ENCODE measurements around the gene CA5B. TPM values are rescaled to one million over a fixed set of nuclear protein-coding genes. Genes with fewer than 3 reads are reported as not detected.
"Not testable (repeated sequence)": the region's sequence is repeated elsewhere in the genome, so short reads cannot be mapped to it uniquely, and the experiment has no call there.

The CA5B gene
- total RNA-seq: 10 to 100 TPM in 1 of 2 donors, 1 to 10 TPM in 1; 8.9 to 10.5 TPM
- long read RNA-seq: 0 reads

GRCh38 chrX:15737959-15738902 is at the start of gene CA5B:
CA5B (plus strand) TSS chrX:15738270; CDS start chrX:15750024, 11,754 bp downstream.
- DNase-seq (peak; percentile 94), ATAC-seq (peak; percentile 99 to 100)
- intact Hi-C loops (cut with DNase I): no loop called here

DNA sequence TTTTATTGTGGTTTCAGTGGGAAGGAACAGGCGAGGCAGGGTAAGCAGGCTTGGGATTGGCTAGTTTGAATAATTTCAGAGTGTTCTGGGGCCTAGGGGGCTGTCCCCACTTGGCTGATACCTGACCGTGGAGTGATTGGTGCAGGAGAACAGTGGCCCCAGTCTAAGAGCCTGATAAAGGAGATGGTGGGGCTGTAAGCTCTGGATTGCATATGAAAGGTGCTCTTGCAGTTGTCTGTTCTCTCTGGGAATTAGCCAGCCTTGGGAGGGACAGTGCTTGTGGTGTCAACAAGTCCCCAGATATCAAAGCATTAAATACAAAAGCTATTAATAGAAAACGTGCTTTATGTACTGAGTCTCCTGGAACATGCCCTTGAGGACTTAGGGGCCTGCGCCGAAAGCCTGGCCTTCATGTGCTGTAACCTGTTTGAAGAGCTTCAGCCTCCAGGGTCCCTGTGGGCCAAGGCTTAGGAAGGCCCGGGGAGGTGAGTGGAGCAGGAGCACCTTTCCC is 43.1 kb upstream of the CA5B start:
- intact Hi-C loops (cut with DNase I): no loop called here

DNA sequence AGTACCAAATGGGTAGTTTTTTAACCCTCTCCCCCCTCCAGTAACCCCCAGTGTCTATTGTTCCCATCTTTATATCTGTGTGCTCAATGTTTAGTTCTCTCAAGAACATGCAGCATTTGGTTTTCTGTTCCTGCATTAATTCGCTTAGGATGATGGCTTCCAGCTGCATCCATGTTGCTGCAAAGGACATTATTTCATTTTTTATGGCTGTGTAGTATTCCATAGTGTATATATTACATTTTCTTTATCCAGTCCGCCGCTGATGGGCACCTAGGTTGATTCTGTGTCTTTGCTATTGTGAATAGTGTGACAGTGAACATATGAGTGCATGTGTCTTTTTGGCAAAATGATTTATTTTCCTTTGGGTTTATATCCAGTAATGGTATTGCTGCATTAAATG is 41.6 kb upstream of the CA5B start:
- no peak for DNase-seq
- no peak for ATAC-seq
- intact Hi-C loops (cut with DNase I): no loop called here

More for the DNA sequence above, 43.1 kb upstream of the CA5B start:
- ATAC-seq (peak; percentile 59 to 63), DNase-seq (no peak)

DNA sequence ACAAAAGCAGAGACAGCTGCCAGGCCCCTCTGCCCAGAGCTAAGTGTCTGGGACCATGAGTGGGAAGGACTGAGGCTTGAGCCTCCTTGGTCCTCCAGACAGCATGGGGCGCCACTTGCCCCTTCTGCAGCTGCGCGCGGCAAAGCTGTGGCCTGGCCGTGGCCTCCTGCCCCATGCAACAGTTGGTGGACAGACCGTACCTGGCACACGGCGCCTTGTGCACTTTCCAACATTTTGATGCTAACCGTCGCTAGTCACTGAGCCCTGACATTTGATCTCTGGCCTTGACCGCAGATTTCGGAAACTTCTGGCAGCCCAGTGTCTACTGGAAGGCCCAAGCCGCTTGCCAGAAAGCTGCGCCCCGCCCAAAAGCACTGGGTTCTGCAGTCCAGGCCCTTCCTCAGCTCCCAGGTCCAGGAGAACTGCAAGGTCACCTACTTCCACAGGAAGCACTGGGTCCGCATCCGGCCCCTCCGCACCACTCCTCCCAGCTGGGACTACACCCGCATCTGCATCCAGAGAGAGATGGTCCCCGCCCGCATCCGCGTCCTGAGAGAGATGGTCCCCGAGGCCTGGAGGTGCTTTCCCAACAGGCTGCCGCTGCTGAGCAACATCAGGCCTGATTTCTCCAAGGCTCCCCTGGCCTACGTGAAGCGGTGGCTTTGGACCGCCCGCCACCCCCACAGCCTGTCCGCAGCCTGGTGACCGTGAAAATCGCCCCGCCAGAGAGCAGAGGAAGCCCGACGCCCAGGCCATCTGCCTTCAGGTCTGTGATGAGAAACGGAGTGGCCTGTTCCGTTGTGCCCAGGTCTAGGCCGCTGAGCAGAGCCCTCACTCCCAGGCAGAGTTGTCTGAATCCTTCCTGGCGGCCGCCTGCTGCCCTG is 35.3 kb upstream of the CA5B start:
- intact Hi-C loops (cut with DNase I): no loop called here
- DNase-seq: no peak
- ATAC-seq: no peak

DNA sequence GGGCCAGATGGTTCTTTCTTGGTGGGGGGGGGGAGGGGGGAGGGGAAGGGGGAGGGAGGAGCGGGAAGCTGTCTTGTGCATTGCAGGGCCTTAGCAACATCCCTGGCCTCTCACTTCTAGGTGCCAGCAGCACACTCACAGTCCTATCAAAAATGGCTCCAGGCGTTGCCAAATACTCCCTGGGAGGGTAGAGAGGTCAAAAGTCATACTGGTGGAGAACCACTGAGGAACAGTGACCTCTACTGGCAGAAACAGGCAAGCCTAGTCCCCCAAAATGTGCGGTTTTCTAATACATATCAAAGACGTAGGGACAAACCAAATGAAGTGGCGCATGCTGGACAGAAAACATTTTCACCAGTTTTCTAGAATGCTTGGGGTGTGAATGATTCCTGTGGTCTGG is 34.3 kb upstream of the CA5B start:
- intact Hi-C loops (cut with DNase I); DNase-seq: not testable (repeated sequence)
- ATAC-seq: peak; percentile 34 to 37

DNA sequence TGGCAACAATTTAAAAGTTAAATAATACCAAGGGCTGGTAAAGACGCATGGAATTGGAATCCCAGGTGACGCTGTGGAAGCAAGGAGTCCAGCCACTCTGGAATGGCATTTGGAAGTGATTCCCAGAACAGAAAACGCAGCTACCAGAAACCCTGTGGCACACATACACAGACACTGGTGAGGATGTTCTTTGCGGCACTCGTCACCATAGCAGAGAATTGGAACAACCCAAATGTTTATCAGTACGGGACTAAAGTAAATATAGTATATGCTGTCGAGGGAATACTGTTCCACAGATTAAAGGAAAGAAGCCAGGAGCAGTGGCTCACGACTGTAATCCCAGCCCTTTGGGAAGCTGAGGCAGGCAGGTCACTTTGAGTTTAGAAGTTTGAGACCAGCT is 33.8 kb upstream of the CA5B start:
- intact Hi-C loops (cut with DNase I); DNase-seq; ATAC-seq: not testable (repeated sequence)

DNA sequence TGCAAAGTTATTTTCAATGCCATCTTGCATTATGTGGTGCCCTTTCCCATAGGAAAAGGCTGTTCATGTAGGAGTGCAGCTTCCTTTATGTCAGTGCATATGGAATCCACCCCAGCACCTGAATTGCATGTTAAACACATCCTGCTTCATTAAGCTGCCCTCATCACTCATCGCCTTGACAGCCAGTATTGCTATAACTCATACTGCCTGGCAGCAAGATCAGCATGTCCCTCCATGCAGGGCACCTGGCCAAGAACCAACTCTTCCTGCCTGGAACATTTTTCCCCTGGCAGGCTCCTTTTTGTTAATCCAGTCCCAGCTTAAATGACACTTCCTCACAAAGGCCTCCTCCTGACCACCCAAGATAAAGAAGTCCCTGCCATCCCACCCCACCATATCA is 23.5 kb upstream of the CA5B start:
- peak; percentile 55 to 60 for ATAC-seq
- intact Hi-C loops (cut with DNase I): no loop called here
- peak; percentile 37 for DNase-seq

- DNase-seq (no peak), ATAC-seq (no peak)
- intact Hi-C loops (cut with DNase I): no loop called here
These were observed 19.6 kb upstream of the CA5B start for GRCh38 chrX:15718283-15718970.

GRCh38 chrX:15719324-15719968 is 18.6 kb upstream of the CA5B start:
- ATAC-seq (no peak), DNase-seq (no peak)
- intact Hi-C loops (cut with DNase I): no loop called here

- DNase-seq (no peak), ATAC-seq (no peak)
- intact Hi-C loops (cut with DNase I): no loop called here
These were observed 16.2 kb upstream of the CA5B start for GRCh38 chrX:15721911-15722310.

DNA sequence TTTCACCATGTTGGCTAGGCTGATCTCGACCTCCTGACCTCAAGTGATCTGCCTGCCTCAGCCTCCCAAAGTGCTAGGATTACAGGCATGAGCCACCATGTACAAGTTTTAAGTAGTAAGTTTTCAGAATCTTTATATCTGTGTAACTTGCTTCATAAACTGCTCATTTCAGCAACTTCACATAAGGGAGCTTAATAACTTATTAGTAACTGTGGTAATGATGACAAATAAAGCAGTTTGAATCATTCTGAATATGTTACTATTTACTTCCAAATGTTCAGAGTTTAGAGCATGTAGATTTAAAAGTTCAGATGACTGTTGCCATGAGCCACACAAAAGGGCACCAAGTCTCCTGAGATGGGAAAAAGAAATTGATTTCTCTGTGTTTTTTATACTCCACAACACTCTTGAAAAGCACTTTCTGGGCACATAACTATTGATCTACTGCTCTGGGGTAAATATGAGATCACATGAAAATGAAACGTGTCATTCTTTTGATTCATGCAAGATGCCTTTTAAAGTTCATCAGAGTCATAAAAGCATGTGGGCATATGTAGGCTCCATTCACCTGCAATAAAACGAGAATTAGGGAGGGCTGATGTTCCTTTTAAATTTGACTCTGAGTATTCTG is 14.1 kb upstream of the CA5B start:
- DNase-seq (no peak), ATAC-seq (no peak)
- intact Hi-C loops (cut with DNase I): no loop called here

DNA sequence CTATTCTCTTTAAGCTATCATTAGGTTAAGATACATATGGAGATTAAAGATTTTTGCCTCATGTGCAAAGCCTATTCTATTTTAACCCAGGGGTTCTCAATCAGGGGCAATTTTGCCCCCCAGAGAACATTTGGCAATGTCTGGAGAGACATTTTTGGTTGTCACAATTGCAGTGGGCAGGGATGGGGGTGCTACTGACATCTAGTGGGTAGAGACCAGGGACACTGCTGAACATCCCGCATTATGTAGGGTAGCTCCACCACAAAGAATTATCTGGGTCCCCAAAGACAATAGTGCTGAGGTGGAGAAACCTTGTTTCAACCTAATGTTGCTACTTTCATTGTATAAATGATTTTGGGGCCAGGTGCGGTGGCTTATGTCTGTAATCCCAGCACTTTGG is 13.2 kb upstream of the CA5B start:
- no peak for ATAC-seq
- intact Hi-C loops (cut with DNase I): no loop called here
- DNase-seq: no peak

GRCh38 chrX:15731368-15731767 is 6.7 kb upstream of the CA5B start:
- DNase-seq; ATAC-seq; intact Hi-C loops (cut with DNase I): not testable (repeated sequence)

GRCh38 chrX:15737190-15737958 is 696 bp upstream of the CA5B start:
- ATAC-seq (no peak), DNase-seq (no peak)
- intact Hi-C loops (cut with DNase I): no loop called here

DNA sequence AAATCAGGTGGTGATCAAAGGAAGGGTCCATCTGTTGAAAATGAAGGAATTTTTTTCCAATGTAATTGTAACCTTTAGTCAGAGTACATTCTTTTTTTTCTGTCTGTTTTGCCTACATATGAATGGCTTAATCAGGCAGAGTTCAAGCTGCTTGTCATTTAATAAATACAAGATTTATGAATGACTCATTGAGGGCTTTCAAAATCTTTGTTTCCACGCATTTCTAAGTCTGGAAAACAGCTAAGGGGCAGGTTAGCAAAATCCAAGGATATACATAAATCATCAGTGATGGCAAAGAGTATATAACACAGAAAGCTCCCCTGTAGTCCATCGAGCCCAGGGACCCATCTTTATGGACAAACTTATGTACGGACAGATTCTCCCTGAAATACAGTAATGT is 1.8 kb downstream of the CA5B start:
- no peak for ATAC-seq

GRCh38 chrX:15744181-15744867 is 6.3 kb downstream of the CA5B start:
- intact Hi-C loops (cut with DNase I): no loop called here
- peak; percentile 29 to 53 for ATAC-seq
- DNase-seq: peak; percentile 49

More for the DNA sequence above, 1.8 kb downstream of the CA5B start:
- no peak for DNase-seq
- intact Hi-C loops (cut with DNase I): no loop called here

DNA sequence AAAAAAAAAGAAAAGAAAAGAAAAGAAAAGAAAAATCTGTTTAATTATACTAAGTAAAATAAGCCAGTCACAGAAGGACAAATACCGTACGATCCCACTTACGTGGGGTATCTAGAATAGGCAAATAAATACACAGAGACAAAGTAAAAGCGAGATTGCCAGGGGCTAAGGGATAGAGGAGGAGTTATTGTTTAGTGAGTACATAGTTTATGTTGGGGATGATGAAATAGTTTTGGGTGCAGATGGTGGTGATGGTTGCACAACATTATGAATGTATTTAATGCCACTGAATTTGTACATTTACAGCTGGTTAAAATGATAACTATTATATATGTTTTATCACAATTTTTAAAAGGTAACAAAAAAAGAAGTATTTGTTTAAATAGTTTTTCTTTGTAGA is 7.1 kb downstream of the CA5B start:
- DNase-seq (no peak), ATAC-seq (no peak)
- intact Hi-C loops (cut with DNase I): no loop called here
